PC-9 (cell line): ENCODE data around the gene SPEG.

ENCODE experiments used
- EZH2 ChIP-seq: fragments of 200-600 bp; sonication (generic); IDR thresholded peaks from 2 replicates; pipeline ENCODE4 v1.8.0; 2017; ENCODE audit warnings: antibody characterized with exemption, low read depth
- TF ChIP-seq, protein P1 (sequence below): fragments of 200-600 bp; sonication (generic); conservative IDR thresholded peaks from 2 replicates; pipeline ENCODE4 v1.6.1; 2017; ENCODE audit warnings: mixed run types, antibody characterized with exemption, mild to moderate bottlenecking, moderate library complexity

DNA sequence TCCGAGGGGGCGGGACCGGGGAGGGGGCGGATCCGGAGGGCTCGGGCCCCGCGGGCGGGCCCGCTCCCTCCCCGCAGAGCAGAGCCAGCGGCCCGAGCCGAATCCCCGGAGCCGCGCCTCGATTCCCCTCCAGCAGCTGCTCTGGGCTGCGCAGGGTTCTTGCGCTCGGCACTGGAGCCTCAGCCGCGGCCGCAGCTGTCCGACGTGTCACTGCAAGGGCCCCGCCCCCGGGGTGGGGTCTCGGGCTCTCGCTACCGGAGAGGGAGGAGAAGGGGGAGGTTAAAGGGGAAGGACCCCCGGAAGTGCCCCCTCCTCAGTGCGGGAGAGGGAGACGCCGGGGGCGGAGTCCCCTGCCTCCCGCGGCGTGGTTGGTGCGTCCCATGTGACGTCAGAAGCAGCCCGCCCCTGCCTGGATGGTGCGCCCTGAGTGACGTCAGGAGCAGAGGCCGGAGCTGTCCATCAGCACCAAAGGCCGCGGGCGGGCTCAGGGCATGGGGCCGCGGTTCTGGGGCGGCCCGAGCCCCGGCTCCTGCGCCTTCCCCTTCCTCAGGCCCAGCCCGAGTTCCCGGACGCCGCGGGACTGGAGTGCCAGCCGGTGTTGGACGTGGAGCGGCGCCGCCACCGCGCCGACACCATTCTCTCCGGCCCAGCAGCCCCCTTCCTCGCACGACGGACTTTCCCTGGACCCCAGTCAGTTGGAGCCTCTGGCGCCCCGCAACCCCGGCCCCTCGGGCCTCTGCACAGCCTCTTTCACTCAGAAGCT lies 109.1 kb downstream of the SPEG start, which contains the start of the genes CHPF and TMEM198:
- TF ChIP-seq, protein P1, sequence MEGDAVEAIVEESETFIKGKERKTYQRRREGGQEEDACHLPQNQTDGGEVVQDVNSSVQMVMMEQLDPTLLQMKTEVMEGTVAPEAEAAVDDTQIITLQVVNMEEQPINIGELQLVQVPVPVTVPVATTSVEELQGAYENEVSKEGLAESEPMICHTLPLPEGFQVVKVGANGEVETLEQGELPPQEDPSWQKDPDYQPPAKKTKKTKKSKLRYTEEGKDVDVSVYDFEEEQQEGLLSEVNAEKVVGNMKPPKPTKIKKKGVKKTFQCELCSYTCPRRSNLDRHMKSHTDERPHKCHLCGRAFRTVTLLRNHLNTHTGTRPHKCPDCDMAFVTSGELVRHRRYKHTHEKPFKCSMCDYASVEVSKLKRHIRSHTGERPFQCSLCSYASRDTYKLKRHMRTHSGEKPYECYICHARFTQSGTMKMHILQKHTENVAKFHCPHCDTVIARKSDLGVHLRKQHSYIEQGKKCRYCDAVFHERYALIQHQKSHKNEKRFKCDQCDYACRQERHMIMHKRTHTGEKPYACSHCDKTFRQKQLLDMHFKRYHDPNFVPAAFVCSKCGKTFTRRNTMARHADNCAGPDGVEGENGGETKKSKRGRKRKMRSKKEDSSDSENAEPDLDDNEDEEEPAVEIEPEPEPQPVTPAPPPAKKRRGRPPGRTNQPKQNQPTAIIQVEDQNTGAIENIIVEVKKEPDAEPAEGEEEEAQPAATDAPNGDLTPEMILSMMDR = no peak
- no peak for TF ChIP-seq EZH2
